Measurements from ENCODE around the gene ARHGAP31.

Gene ARHGAP31

DNA sequence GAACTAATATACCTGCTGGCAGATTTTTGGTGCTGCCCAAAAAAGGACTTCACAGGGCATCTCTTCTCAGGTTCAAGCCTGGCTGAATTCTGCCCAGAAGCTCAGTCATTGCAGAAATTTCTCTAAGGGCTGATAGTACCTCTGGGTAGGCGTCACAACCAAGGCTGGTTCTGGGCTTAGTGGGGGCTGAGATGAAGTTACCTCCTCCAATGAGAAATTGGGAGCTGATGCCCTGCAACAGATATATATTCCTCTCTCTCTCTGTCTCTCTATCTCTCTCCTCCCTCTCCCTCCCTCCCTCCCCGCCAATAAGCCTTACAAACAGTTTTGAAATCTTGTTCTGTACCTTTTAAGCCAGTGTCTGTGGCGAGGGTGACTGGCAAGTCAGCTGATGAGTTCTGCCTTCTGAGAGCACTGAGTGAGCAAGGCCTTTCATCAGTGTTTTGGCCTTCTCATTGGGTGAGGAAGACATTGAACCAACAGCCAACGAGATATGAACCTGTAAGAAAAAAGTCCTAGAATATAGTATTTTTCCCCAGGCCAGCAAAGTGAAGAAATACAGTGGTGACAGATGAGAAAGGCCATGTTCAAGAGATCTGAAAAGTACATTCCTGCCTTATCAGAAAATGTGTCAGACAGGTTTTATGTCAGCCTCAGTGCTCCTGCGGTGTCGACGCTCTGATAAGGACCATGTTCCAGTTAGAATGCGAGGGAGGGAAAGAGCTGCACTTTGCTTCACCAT is 123.8 kb downstream of the ARHGAP31 start:
- DNase-seq (ENCODE audit: insufficient read length, low spot score), result no peak
- FAIRE-seq, result no peak
- TF ChIP-seq, protein P1, sequence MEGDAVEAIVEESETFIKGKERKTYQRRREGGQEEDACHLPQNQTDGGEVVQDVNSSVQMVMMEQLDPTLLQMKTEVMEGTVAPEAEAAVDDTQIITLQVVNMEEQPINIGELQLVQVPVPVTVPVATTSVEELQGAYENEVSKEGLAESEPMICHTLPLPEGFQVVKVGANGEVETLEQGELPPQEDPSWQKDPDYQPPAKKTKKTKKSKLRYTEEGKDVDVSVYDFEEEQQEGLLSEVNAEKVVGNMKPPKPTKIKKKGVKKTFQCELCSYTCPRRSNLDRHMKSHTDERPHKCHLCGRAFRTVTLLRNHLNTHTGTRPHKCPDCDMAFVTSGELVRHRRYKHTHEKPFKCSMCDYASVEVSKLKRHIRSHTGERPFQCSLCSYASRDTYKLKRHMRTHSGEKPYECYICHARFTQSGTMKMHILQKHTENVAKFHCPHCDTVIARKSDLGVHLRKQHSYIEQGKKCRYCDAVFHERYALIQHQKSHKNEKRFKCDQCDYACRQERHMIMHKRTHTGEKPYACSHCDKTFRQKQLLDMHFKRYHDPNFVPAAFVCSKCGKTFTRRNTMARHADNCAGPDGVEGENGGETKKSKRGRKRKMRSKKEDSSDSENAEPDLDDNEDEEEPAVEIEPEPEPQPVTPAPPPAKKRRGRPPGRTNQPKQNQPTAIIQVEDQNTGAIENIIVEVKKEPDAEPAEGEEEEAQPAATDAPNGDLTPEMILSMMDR (IDR thresholded peaks at IDR 0.05; ENCODE audit: insufficient read depth, missing control alignments), result no peak

DNA sequence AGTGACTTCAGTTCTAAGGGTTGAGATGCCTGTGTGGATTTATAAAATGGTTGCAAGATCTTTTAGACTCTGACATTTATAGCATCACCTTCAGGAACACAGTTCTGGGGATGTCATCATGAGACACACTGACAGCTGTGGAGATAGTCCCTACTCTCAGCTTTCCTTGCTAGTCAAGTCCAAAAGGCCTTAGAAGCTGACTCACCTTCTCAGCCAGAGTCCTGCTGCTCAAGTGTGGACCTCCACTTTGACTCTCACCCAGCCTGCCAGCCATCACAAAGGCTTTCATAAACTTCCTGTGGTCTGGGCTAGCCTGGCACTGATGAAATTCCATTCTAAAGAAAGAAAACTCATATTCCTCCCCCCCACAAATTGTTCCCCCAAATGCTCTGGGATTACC is 124.5 kb downstream of the ARHGAP31 start:
- FAIRE-seq (no peak), DNase-seq (ENCODE audit: insufficient read length, low spot score) (no peak)
- TF ChIP-seq, protein P1 (IDR thresholded peaks at IDR 0.05; ENCODE audit: insufficient read depth, missing control alignments), result no peak

DNA sequence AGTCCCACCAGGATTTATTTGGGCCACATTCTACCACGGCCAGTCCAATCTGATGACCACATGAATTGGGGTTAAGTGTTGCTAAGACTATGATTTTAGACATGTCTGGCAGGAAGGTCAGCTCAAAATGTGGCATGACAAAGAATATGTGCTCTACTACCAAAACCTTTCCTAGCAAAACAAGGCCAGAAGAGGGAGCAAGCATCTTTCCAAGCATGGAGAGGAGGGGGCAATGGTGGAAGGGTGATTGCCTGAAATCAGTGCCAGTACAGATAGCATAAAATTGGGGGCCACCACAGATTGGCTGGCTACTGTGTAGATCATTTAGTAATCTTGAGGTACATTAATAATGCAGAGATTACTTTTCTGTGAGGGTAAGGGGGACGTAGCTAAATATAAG is 126.0 kb downstream of the ARHGAP31 start:
- no peak for FAIRE-seq
- no peak for DNase-seq (ENCODE audit: insufficient read length, low spot score)
- TF ChIP-seq, protein P1 (IDR thresholded peaks at IDR 0.05; ENCODE audit: insufficient read depth, missing control alignments), result peak; percentile 24

DNA sequence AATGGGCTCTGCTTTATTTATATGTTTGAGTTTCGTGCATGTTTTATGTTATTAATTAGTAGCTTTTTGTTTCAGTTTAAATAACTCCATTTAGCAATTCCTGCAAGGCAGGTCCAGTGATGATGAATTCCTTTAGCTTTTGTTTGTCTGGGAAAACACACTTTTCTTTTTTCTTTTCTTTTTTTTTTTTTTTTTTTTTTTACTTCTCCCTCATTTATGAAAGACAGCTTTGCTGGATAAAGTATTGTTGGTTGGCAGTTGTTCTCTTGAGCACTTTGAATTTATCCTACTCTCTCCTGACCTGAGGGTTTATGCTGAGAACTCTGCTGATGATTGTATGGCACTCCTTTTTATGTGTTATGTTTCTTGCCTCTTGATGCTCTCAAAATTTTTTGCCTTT is 133.5 kb downstream of the ARHGAP31 start:
- DNase-seq (ENCODE audit: insufficient read length, low spot score), result no peak
- TF ChIP-seq, protein P1 (IDR thresholded peaks at IDR 0.05; ENCODE audit: insufficient read depth, missing control alignments), result no peak
- FAIRE-seq, result peak; percentile 51

DNA sequence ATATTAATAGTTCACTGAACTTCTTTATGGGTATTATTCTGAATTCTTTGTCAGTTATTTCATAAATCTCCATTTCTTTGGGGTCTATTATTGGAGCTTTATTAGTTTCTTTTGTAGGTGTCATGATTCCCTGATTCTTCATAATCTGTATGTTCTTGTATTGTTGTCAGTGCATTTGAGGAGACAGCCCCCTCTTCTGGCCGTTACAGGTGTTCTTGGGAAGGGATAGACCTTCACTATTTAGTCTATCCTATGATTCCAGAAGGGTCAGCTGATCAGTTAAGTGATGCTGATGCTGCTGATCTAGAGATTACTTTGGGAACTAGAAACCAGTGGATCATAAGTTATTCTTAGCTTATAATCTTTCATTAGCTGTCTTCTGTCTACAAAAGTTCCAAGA is 134.4 kb downstream of the ARHGAP31 start:
- no peak for DNase-seq (ENCODE audit: insufficient read length, low spot score)

DNA sequence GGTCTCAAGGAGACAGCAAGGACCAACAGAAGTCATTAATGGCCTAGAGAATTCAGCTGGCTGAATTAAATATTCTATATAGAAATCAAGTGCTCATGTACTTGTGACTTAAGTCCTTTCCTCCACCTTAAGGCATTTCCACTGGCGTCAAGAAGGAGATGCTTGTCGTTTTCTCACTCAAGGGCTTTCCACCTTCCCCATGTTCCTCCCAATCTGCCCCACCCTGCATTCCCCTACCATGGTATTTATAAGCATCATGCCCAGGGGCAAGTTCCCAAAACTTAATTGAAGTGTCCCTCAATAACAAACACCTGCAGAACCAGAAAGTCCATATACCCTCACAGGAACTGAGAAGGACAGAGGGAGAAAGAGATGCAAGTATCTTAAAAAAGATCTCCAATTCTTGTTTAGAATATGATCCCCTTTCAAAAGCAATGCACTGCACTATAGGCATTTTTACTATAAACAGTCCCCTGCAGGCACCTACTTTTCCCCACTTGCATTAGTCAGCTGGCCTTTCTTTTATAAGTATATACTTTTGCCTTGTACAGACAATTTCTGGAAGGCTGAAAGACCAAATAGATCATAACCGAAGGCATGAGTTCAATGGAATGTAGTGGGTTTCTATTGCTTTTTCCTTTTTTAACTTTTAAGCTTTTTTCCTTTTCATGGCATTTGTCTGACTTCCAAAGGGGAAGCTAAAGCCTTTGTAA is 139.6 kb downstream of the ARHGAP31 start:
- FAIRE-seq (no peak), DNase-seq (ENCODE audit: insufficient read length, low spot score) (no peak)
- TF ChIP-seq, protein P1 (IDR thresholded peaks at IDR 0.05; ENCODE audit: insufficient read depth, missing control alignments), result no peak

More for the DNA sequence above, 134.4 kb downstream of the ARHGAP31 start:
- no peak for FAIRE-seq
- TF ChIP-seq, protein P1 (IDR thresholded peaks at IDR 0.05; ENCODE audit: insufficient read depth, missing control alignments), result no peak

DNA sequence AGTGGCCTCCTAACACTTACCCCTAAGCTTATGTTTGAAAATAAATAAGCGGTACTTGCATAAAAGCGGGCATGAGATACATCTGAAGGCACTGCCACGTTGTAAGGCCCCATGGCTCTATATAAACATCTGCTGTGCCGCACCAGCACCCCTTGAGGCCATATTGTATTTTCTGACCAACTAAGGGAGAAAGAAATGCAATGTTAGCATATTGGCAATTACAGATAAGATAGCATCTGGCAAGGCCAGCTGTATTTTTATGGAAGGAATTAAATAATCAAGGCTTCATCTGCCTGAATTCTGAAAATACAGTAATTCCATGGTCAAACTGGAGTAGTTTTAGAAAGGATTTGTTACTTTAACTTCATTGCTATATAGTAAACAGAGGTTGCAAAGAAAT is 140.5 kb downstream of the ARHGAP31 start:
- DNase-seq (ENCODE audit: insufficient read length, low spot score) (no peak), FAIRE-seq (no peak)
- TF ChIP-seq, protein P1 (IDR thresholded peaks at IDR 0.05; ENCODE audit: insufficient read depth, missing control alignments), result no peak
